GM12874 (cell line): ENCODE measurements around the gene ARL6IP4.

Experiments
- CTCF ChIP-seq: IDR thresholded peaks from 2 replicates; pipeline ENCODE4 v1.5.1; 2011; ENCODE audit warnings: low read depth, mild to moderate bottlenecking, control low read depth, low read length, moderate library complexity; ENCODE audit not compliant: insufficient read depth

The ARL6IP4 gene

GRCh38 chr12:123024819-123025391 is 44.4 kb downstream of the ARL6IP4 start:
- no peak for TF ChIP-seq CTCF

GRCh38 chr12:123026094-123026853 is 45.8 kb downstream of the ARL6IP4 start:
- no peak for TF ChIP-seq CTCF

- no peak for TF ChIP-seq CTCF
Measured at GRCh38 chr12:123027726-123028445, 47.4 kb downstream of the ARL6IP4 start.

- no peak for TF ChIP-seq CTCF
Measured at GRCh38 chr12:123028475-123028874, 48.0 kb downstream of the ARL6IP4 start.

- TF ChIP-seq CTCF = no peak
Measured at GRCh38 chr12:123029550-123029949, 49.1 kb downstream of the ARL6IP4 start.

GRCh38 chr12:123030686-123031085 is 50.2 kb downstream of the ARL6IP4 start:
- TF ChIP-seq CTCF = no peak

GRCh38 chr12:123031171-123031845 is 50.8 kb downstream of the ARL6IP4 start:
- no peak for TF ChIP-seq CTCF
